ENCODE results near the gene FCRL3.

GRCh38 chr1:157652859-157653493 is 47.6 kb downstream of the FCRL3 start:
- TF ChIP-seq, protein P1, sequence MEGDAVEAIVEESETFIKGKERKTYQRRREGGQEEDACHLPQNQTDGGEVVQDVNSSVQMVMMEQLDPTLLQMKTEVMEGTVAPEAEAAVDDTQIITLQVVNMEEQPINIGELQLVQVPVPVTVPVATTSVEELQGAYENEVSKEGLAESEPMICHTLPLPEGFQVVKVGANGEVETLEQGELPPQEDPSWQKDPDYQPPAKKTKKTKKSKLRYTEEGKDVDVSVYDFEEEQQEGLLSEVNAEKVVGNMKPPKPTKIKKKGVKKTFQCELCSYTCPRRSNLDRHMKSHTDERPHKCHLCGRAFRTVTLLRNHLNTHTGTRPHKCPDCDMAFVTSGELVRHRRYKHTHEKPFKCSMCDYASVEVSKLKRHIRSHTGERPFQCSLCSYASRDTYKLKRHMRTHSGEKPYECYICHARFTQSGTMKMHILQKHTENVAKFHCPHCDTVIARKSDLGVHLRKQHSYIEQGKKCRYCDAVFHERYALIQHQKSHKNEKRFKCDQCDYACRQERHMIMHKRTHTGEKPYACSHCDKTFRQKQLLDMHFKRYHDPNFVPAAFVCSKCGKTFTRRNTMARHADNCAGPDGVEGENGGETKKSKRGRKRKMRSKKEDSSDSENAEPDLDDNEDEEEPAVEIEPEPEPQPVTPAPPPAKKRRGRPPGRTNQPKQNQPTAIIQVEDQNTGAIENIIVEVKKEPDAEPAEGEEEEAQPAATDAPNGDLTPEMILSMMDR (IDR thresholded peaks at IDR 0.05), result no peak
- TF ChIP-seq E2F4 (CRISPR knock-in tag; IDR thresholded peaks at IDR 0.05; ENCODE audit: borderline replicate concordance, low read depth) (no peak), TP53 (CRISPR knock-in tag; IDR thresholded peaks at IDR 0.05) (no peak), FOXP4 (CRISPR knock-in tag; IDR thresholded peaks at IDR 0.05) (no peak), ZNF425 (CRISPR knock-in tag; conservative IDR thresholded peaks at IDR 0.05) (no peak), ZNF396 (CRISPR knock-in tag; IDR thresholded peaks at IDR 0.05; ENCODE audit: borderline replicate concordance) (no peak), CREB1 (CRISPR knock-in tag; IDR thresholded peaks at IDR 0.05) (no peak), TCF7 (CRISPR knock-in tag; IDR thresholded peaks at IDR 0.05; ENCODE audit: low read depth) (no peak), USF1 (CRISPR knock-in tag; IDR thresholded peaks at IDR 0.05) (no peak), NR2C2 (CRISPR knock-in tag; IDR thresholded peaks at IDR 0.05) (no peak), NR1H2 (CRISPR knock-in tag; IDR thresholded peaks at IDR 0.05) (no peak), FOXK1 (CRISPR knock-in tag; IDR thresholded peaks at IDR 0.05) (no peak)
- TF ChIP-seq, protein P2, sequence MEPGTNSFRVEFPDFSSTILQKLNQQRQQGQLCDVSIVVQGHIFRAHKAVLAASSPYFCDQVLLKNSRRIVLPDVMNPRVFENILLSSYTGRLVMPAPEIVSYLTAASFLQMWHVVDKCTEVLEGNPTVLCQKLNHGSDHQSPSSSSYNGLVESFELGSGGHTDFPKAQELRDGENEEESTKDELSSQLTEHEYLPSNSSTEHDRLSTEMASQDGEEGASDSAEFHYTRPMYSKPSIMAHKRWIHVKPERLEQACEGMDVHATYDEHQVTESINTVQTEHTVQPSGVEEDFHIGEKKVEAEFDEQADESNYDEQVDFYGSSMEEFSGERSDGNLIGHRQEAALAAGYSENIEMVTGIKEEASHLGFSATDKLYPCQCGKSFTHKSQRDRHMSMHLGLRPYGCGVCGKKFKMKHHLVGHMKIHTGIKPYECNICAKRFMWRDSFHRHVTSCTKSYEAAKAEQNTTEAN (CRISPR knock-in tag; IDR thresholded peaks at IDR 0.05), result no peak

Data from WTC11 (cell line).